Nephron (organoid): Measurements from ENCODE around the gene THY1.

Experiments used
- H3K27ac Mint-ChIP-seq, 3 experiments: 2 replicates each; pipeline ENCODE4 v1.8.0; 2020; ENCODE audit warnings: mixed read lengths in 3 of 3, mild to moderate bottlenecking in 2 of 3, moderate library complexity in 1 of 3
- H3K27me3 Mint-ChIP-seq: 2 replicates; pipeline ENCODE4 v1.8.0; 2021; ENCODE audit warnings: low read depth, mild to moderate bottlenecking, moderate library complexity, mixed read lengths
- H3K36me3 Mint-ChIP-seq: 2 replicates; pipeline ENCODE4 v1.8.0; 2020; ENCODE audit warnings: low read depth, mixed read lengths
- H3K4me1 Mint-ChIP-seq: 2 replicates; pipeline ENCODE4 v1.8.0; 2020; ENCODE audit warnings: mixed read lengths
- H3K4me3 Mint-ChIP-seq, 3 experiments: 2 replicates each; pipeline ENCODE4 v1.8.0; 2020; ENCODE audit warnings: mild to moderate bottlenecking in 3 of 3, mixed read lengths in 3 of 3, moderate library complexity in 2 of 3
- H3K9me3 Mint-ChIP-seq: 2 replicates; pipeline ENCODE4 v1.8.0; 2020; ENCODE audit warnings: mixed read lengths
- TF ChIP-seq, protein P1 (sequence below), 3 experiments: fragments of 200-600 bp; sonication (generic); IDR thresholded peaks; one replicate each; pipeline ENCODE4 v1.5.0; 2021; ENCODE audit warnings: antibody characterized with exemption in 3 of 3; ENCODE audit not compliant: unreplicated experiment in 3 of 3

The THY1 gene

DNA sequence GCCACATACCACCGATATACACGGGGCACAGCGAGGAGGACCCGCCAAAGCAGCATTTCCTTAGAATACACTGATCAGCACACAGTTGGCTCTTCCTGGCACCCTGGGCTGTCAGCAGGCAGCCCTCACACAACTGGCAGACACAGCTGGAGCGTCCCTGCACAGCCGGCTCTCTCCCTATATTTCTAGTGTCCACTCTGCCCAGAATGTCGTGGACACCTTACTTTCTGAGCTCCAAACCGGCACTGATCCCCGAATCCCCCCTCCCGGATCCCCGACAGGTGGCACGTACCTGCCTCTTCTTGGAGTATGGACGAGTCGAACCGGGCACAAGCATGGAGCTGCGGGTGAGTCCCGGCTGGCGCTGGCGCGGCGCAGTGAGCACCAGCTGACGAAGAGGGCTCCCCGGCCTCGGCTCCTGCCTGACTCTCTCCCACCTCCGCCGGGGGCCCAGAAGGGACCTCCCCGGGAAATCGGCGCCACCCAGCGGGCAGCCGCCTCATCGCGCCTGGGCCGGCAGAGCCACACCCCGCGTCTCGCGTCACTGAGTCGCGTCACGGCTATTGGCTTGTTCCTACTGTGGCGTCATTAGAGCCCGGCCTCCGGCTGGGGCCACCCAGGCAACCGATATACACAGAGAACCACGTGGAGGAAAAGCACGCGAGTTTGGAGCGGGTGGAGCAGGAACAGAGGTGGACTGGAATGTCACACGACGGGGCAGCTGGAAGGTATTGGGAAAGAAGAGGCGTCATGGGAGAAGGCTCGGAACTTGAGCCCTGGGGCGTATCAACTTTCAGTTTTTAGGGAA is 41.6 kb downstream of the THY1 start, which contains the start of gene USP2:
Gene USP2 (minus strand): TSS at position 510 of the 808 bp plus-strand sequence. CDS start 8,210 bp downstream, outside the sequence.
- peaks cover 23% of the 10 kb centered on the region for H3K4me1 Mint-ChIP-seq
- peaks cover 9% of the 10 kb centered on the region for H3K27me3 Mint-ChIP-seq
- no peaks in the 10 kb centered on the region for H3K9me3 Mint-ChIP-seq
- TF ChIP-seq, protein P1, sequence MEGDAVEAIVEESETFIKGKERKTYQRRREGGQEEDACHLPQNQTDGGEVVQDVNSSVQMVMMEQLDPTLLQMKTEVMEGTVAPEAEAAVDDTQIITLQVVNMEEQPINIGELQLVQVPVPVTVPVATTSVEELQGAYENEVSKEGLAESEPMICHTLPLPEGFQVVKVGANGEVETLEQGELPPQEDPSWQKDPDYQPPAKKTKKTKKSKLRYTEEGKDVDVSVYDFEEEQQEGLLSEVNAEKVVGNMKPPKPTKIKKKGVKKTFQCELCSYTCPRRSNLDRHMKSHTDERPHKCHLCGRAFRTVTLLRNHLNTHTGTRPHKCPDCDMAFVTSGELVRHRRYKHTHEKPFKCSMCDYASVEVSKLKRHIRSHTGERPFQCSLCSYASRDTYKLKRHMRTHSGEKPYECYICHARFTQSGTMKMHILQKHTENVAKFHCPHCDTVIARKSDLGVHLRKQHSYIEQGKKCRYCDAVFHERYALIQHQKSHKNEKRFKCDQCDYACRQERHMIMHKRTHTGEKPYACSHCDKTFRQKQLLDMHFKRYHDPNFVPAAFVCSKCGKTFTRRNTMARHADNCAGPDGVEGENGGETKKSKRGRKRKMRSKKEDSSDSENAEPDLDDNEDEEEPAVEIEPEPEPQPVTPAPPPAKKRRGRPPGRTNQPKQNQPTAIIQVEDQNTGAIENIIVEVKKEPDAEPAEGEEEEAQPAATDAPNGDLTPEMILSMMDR (IDR thresholded peaks at IDR 0.05; ENCODE audit: unreplicated experiment in 3 of 3), result peak; percentile 90 to 95 (median 92)
- H3K4me3 Mint-ChIP-seq, result peak within 1 kb of the TSS in 1 of 3 experiments; percentile 10
- no peaks in the 10 kb centered on the region for H3K36me3 Mint-ChIP-seq
- peak within 1 kb of the TSS in 1 of 3 experiments; percentile 59 for H3K27ac Mint-ChIP-seq

DNA sequence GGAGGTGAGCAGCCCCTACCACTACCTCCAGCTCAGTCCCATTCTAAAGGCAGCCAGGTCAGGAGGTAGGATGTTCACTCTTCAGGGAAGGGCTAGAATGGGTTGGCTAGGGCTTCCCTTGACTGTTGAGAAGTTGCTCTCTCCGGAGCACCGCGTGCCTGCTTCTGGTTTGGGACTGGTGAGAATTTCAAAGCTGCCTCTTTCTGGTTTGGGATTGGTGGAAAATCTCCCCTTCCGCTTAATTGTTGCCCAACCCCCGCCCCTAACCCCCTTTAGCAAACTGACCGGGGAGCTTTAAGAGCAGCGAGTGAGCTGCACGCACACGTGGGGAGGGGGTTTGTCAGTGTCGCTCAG is 42.2 kb downstream of the THY1 start:
- Mint-ChIP-seq H3K27me3 (peaks cover 9% of the 10 kb centered on the region), H3K4me1 (peaks cover 28% of the 10 kb centered on the region), H3K9me3 (no peaks in the 10 kb centered on the region), H3K36me3 (no peaks in the 10 kb centered on the region), H3K27ac (peak overlapping the region in 1 of 3 experiments; percentile 59), H3K4me3 (peak overlapping the region in 1 of 3 experiments; percentile 10)
- TF ChIP-seq, protein P1 (IDR thresholded peaks at IDR 0.05; ENCODE audit: unreplicated experiment in 3 of 3), result no peak

DNA sequence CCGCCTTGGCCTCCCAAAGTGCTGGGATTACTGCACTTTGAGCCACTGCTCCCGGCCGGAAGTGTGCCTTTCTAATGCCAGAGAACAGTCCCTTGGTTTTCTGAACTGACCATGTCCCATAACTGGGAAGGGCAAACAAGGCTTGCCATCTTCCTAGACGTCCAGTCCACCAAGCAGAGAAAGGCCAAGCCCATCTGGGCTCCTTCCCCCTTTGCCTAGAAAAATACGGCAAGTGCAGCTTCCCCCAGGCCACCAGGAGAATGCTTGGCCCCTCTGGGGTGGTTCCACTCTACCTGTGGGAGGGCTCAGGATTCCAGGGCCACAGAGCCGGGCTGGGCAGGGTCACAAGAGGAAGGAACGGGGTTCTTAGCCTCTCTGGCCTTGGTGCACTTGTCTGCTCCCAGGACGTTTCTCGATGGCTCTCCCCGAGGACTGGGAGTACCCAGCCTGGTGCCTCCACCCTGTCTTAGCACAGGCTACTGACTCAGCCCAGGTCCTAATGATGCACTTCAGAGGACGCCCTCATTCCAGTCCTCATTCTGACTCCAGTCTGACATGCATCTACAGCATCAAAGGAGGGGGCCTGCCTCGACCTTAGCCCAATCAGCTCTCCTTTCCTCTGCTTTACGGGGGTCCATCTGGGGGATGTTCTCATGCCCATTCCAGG is 42.7 kb downstream of the THY1 start:
- TF ChIP-seq, protein P1 (IDR thresholded peaks at IDR 0.05; ENCODE audit: unreplicated experiment in 3 of 3), result no peak
- Mint-ChIP-seq H3K27ac (no peak overlapping the region), H3K27me3 (peaks cover 9% of the 10 kb centered on the region), H3K4me3 (peak overlapping the region in 1 of 3 experiments; percentile 10), H3K36me3 (no peaks in the 10 kb centered on the region), H3K9me3 (no peaks in the 10 kb centered on the region), H3K4me1 (peaks cover 33% of the 10 kb centered on the region)

DNA sequence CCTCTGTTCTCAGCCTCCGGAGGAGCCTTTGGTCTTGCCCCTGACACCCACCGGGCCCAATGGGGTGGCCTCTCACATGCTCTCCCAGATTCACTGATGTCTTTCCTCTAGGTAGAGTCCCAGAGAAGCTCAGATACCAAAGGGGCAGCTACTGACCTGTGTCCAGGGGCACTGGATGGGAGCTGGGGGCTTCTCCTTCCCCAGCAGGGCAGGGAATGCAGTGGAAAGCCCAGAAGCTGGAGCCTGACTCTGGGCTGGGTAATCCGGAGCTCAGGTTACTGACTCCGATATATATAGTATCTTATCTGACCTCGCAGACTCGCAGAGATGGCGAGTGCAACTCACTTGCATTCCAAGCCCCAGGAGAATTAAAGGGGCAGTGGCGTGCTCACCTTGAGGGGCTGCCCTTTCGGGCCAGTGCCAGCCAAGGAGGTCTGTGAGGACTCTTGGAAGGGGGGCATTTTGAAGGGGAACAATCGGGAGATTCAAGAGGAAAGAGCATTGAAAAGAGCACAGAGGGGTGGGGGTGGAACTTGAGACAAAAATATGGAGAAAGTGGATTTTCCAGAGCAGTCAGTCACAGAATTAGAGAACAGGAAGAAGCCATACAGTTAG is 44.0 kb downstream of the THY1 start:
- TF ChIP-seq, protein P1 (IDR thresholded peaks at IDR 0.05; ENCODE audit: unreplicated experiment in 3 of 3), result no peak

DNA sequence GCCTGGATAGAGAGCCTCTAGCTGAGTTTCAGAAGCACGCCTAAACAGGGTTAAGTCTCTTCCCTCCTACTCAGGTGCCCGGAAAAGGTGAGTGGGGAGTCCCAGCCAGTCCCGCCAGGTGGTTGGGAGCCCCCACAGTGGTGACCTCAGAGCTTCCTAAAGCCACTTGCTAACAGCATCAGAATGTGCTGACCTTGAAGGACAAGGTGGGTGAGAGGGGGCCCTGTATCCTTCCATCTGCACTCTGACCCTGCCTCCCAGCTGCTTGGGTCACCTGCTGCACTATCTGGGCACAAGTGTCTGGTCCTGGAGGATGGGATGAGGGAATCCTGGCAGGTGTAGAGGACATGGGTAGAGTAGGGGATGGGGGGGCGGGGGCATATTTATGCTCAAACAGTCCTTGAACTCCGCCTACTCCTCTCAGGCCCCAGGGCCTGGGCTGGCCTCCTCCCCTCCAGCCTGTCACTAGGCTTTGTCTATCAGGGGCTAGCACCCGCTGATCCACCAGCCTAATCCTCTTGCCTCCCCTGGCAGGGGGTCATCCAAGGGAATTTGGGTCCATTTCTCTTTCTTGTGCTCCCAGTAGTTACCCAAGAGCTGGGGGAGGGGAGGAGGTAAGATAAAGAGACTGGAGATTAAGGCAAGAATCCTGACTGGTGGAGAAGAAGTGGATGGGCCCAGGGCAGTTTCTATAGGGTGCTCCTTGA is 44.9 kb downstream of the THY1 start:
- Mint-ChIP-seq H3K9me3 (no peaks in the 10 kb centered on the region), H3K36me3 (no peaks in the 10 kb centered on the region), H3K27me3 (peaks cover 9% of the 10 kb centered on the region), H3K4me1 (peaks cover 50% of the 10 kb centered on the region), H3K4me3 (peak overlapping the region in 1 of 3 experiments; percentile 21), H3K27ac (no peak overlapping the region)
- TF ChIP-seq, protein P1 (IDR thresholded peaks at IDR 0.05; ENCODE audit: unreplicated experiment in 3 of 3), result no peak

More for the DNA sequence above, 44.0 kb downstream of the THY1 start:
- Mint-ChIP-seq H3K36me3 (no peaks in the 10 kb centered on the region), H3K27me3 (peaks cover 9% of the 10 kb centered on the region), H3K9me3 (no peaks in the 10 kb centered on the region), H3K4me3 (peak overlapping the region; percentile 62 to 70 (median 69)), H3K4me1 (peaks cover 45% of the 10 kb centered on the region), H3K27ac (peak overlapping the region in 1 of 3 experiments; percentile 24)
